ENCODE results near the gene NRG3.

The NRG3 gene

DNA sequence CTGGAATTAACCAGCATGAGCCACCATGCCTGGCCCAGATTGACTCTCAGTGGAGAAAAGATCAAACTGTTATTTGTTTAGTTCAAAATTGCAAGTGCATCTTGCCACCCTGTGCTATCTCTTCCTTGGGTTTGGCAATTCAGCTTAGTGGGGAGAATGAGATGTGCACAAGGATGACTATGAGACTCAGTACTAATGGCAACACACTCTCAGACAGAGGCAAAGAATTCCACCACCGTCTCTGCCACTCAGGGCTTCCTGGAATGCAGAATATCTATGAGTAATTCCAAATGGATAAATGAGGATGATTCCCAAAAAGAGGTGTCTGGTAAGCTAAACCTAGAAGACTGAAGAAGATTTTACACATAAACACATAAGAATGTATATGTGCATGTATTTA is 525.8 kb downstream of the NRG3 start:
- DNase-seq, result no peak

DNA sequence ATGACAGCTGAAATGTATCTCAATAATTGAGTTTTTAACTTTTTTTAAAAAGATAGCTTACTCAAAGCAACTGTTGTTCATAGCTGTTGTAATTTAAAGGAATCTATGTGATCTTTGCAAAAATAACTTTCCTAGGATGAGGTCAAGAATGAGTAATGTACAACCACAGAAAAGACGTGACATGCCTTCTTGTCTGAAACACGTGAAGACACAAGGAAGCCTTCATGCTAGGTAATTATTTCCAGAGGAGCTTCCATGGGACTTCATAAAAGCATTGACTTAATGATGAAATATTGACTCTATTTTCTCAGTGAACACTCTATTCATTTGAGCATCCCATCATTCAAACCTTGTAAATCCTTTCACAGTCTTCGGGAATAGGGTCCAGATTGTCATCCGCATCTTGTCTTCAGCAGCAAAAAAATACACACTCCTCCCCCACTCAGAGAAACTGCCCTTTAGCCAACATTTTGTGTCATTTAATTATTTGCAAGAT is 528.0 kb downstream of the NRG3 start:
- DNase-seq, result no peak

DNA sequence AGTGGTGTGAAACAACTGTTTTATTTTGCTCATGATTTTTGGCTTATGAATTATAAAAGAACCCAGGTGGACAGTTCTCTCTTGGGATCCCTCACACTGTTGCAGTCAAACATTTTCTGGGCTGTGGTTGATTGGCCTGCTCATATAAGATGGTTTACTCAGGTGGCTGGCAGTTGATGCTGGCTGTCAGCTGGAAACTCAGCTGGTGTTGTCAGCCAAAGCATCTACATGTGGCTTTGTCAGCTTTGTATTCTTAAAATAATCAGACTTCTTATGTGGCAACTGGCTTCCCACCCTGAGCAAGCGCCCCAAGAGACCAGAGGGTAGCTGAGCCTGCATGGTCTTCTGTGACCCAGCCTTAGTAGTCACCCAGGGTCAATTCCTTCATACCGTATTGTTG is 534.7 kb downstream of the NRG3 start:
- no peak for DNase-seq

DNA sequence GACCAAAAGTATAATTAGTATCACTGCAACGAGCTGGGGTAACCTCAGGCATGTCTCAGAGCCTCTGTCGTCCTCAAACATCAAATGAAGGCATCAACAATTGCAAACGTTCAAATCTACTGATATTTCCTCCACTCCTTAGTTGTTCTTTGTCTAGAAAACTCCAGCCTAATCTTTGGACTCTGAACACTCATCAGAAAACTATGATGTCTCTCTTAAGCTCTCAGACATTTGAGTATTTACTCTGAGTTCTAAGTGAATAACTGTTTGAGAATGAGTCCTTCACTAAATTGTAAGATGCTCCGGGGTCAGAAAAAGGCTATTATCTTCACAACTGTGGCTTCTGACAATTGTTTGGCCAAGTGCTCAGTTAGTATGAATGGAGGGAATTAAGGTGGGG is 536.4 kb downstream of the NRG3 start:
- DNase-seq, result no peak

DNA sequence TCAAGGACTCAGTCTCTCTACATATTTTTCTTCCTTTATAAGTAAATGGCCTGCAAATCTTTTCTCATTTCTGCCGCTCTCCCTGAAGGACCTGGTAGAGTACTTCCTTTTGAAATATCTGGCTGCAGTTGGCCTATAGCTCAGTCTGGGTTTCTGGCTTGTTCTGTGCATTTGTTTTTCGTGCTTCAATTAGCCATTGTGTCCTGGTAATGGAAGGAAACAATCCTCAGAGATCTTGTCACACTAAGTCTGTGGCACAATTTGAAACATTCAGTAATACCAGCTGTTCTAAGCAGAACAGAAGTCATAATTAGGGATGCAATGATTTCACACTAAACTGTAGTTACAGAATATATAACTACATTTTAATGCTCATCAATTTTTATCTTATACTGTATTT is 545.0 kb downstream of the NRG3 start:
- no peak for DNase-seq

DNA sequence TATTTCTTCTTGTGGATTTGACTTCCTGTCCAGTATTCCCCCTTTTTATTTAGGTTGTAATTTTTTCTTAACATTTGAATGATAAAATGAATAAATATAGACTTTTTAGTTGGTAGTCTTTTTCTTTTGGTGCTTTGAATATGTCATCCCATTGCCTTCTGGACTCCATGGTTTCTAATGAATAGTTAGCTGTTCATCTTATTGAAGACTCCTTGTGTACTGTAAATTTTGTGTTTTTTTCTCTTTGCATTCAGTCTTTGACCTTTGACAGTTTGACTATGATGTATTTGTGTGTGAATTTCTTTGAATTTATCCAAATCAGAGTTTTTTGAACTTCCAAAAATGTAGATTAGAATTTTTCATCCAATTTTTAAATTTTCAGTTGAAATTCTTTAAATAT is 554.3 kb downstream of the NRG3 start:
- DNase-seq, result no peak

DNA sequence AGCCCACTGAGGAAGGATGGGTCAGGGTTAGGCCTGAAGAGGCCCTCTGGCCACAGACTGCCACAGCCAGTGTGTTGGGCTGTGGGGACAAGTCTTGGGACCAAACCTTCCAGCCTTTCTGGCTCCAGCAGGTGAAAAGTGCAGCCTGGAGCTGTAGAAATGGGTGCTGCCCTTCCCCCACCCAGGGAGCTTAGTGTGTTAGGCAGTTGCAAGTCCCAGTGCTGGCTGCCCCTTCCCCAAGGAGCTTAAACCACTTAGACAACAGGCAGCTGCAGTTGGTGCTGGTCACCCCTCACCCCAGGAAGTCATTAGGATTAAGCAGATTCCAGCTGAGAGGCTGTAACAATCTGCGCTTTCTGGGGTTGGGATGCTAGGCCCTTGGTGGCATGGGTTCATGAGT is 563.3 kb downstream of the NRG3 start:
- no peak for DNase-seq

DNA sequence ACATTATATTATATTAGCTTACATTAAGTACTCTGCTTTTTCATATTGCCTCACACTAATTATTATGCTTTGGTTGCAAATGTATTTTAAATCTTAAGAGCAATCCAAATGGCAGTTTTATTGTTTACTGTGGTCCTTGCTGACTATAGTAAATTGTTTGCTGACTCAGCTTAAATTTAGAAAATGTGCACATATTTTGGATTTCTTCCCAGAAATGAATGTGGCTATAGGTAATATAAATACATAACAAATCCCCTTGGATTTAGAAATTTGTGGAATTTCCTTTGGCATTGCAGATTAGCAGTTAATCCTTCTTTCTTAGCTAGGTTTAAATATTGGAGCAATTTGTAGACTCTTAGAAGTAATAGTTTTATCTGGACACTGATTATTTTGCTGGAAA is 565.8 kb downstream of the NRG3 start:
- DNase-seq, result no peak

DNA sequence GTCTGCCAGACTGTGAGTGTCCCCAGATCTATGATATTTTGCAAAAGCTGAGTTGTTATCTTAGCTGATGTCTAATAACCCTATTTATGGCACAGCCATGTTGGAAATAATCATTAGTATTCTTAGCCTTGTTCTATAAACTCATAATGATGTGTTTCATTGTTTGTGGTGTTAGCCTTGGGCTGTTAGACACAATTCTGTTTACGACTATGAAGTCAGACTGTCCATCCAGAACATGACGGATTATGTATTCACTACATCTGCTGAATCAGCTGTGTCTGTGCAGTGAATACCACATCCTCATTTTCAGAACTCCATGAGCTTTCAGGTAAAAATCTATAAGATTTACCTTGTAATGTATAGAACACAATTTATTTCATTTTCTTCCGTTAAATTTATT is 577.1 kb downstream of the NRG3 start:
- DNase-seq, result no peak

DNA sequence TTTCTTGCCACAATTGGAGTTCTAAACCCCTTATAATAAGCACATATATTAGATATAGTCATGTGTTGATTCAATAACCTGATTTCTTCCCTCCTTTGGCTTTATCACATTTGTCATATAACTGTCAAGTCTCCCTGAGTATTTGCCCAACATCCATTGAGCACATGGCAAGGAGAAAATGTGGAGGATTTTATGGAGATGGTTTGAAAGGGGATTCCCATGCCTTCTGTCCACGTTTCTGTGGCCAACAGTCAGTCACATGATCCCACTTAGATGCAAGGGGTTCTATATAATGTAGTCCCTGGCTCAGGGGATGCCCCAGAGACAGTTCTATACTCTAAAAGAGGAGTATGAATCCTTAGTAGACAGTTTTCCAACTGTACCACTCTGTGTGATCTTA is 577.7 kb downstream of the NRG3 start:
- DNase-seq, result no peak

DNA sequence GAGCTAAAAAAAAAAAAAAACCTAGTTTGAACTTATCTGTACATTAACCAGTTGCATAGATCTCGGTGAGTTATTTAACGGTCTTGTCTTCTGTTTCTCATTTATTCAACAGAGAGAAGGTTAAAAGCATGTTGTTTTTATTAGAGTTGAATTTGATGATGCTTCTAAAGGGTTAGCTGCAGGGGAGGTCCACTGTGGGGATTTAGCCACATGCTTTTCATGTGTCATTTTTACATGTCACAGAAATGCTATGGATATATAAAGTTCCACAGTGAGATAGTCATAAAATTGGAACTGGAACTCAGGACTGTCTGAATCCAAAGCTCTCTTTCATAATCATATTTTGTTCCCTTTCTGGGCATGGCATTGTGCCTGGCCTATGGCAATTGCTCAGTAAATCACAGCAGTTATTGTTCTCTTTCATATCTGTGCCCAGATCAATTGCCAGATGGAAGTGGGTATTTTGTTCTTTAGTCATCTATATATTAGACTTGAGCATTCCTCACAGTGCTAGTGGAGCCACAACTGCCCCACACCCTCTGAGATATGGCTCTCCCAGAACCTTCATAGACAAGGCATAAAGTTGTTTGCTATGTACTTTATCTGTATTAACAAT is 578.8 kb downstream of the NRG3 start:
- DNase-seq, result no peak

GRCh38 chr10:82462910-82463551 is 588.0 kb downstream of the NRG3 start:
- DNase-seq, result no peak

DNA sequence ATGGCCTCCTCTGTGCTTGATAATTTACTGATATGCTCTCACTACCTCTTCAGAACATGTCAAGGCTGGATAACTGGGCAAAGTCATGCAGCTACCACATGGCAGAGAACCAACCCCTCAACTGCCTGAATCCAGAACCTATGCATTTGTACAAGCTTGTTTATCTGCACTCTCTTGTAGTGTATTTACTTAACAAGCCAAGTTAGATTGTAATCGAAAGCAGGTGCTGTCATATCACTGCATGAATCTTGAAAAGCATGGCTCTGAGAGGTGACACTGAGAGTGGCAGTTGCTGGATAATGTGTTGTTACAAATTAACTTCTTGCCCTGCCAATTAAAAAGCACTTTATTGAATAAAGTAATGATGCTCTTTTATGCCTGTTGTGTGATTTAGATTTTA is 588.6 kb downstream of the NRG3 start:
- DNase-seq, result no peak

DNA sequence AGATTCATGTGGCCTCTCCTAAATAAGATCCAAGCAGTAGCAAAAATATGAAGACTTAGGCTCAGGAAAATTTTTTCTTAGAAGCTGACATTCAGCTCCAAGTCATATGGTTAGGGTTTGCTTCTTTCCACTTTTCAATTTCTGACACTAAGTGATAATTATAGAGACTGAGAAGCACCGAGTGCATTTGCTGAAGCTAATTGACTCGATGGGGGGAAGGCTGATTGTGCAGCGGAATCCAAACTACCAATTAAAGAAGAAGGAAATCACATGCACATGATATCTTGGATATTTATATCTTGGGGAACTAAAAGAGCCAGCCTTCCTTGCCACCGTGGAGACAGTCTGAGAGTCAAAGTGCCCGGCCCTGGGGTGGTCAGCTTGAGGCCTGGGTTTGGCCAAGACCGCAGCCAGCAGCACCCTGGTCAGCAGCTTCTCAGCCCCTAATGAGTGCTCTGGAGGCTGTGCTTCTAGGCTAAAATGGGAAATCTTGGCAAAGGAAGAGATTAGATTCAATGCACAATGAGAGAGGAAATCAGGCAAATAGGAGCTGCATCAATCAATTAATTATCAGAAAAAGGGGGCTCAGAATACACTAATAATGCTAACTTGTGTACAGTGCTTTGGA is 589.3 kb downstream of the NRG3 start:
- DNase-seq, result no peak

- no peak for DNase-seq
These were observed 590.0 kb downstream of the NRG3 start for GRCh38 chr10:82464966-82465365.

- no peak for DNase-seq
These were observed 593.5 kb downstream of the NRG3 start for GRCh38 chr10:82468453-82468852.

DNA sequence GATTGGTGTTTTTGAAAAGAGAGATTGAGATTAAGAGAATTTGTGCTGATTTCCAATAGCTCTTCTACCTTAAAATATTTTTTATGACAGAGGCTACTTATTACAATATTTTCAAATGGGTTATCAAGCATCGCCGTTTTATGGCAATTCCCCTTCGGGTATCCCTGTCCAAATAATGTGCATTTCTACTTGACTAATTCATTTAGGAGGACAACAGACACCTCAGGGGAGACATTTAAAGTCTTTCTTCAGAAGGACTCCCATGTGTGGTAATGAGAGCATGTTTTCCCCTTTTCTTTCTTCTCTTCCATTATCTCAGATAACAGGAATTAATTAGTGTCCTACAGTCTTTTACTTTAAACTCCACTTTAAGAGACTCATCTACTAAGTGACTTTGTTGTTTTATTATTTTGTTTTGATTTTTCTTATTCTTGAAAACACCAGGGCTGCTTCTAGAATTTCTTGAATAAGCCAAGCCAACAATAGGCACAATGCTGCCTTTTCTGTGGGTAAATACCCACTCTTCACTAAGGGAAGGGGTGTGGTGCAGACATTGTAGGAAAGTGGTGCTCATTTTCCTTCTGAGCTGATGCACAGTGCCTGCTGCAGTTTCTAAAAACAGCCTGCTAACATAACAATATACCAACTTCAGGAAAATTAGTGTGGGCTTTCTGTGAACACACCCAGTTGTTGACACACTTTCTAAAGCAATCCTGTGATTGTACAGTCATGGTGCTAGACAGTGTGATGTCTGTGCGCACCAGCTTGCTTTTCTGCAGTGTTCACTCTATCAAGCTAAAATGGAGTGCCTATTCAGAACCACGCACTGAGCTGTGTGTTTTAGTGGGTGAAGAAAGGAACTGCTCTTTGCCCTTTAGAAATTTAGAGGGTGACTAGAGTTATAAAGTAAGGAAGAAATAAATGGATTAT is 597.7 kb downstream of the NRG3 start:
- DNase-seq, result no peak

DNA sequence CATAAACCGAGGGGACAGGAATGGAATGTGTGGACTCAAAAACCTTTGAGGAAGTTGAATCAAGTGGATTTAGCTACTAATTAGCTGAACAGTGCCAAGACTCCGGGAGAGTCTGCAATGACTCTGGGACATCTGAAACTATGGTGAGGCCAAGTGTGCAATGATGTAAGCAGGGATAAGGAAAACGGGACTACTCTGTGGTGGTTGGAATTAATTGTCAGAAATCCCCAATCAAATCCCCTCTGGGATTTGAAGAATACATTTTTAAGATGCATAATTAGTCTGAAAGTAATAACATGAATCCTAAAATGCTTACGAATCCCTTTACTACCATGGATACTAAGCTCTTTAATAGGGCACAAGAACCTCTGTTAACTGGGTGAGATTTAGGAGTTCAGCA is 602.8 kb downstream of the NRG3 start:
- DNase-seq, result no peak

- no peak for DNase-seq
These were observed 617.7 kb downstream of the NRG3 start for GRCh38 chr10:82492647-82493046.

GRCh38 chr10:82496114-82496513 is 621.1 kb downstream of the NRG3 start:
- no peak for DNase-seq

- DNase-seq, result no peak
These were observed 622.4 kb downstream of the NRG3 start for GRCh38 chr10:82497439-82497838.

DNA sequence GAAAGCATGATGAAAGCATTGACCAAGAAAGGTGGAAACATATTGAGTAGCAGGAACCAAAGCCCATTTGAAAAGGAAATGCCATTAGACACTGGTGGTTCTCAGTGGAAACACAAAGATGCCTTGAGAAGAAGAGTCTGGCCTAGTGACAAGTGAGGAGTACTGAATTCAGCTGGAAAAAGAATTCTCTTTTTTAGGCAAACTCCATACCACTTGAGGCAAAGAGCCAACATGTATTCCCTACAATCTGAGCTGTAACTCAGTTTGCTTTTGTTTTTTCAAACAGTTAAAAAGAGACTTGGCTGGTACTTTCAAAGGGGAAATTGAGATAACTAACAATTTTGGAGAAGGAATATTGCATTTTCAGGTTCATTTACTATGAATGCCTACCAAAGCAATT is 624.0 kb downstream of the NRG3 start:
- no peak for DNase-seq

- DNase-seq, result no peak
These were observed 630.0 kb downstream of the NRG3 start for GRCh38 chr10:82505009-82505408.
